ENCODE measurements around the gene WDR43.
"Not testable (repeated sequence)": the region's sequence is repeated elsewhere in the genome, so short reads cannot be mapped to it uniquely, and the experiment has no call there.

The WDR43 gene

DNA sequence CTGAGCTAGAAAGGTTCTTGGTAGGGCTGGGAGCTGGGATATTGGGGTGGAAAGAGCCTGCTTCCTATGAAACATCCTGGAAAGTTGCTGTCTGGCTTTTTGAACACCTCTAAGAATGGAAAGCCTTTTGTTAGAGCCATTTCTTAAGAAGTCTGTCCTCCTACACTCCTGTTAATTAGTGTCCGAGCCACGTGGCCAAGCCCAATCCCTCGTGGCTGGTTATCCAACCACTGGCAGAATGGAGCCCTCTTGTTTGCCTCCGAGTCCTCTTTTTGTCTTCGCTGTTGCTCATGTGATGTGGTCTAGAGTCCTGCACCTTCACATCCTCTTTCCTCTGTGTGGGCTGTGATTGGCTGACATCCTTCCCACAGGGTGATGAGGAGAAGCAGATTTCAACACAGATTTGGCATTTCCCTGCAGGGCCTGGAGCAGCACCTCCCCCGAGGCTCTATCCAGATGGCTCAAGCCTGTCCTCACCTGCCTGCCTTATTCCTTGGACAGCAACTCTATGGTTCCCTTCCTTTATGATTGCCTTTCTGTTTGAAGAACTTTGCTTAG, 78.4 kb downstream of the WDR43 start:
- H3K4me3 ChIP-seq (ENCODE audit: low read depth, low read length) = no peak overlapping the region
- TF ChIP-seq POLR2A (IDR thresholded peaks at IDR 0.05; ENCODE audit: extremely low read depth, insufficient read length) = no peak
- TF ChIP-seq, protein P1, sequence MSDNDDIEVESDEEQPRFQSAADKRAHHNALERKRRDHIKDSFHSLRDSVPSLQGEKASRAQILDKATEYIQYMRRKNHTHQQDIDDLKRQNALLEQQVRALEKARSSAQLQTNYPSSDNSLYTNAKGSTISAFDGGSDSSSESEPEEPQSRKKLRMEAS (IDR thresholded peaks at IDR 0.05; ENCODE audit: low read depth, low read length) = no peak
- TF ChIP-seq MYC (IDR thresholded peaks at IDR 0.05; ENCODE audit: low read depth, low read length) = no peak
- TF ChIP-seq, protein P2, sequence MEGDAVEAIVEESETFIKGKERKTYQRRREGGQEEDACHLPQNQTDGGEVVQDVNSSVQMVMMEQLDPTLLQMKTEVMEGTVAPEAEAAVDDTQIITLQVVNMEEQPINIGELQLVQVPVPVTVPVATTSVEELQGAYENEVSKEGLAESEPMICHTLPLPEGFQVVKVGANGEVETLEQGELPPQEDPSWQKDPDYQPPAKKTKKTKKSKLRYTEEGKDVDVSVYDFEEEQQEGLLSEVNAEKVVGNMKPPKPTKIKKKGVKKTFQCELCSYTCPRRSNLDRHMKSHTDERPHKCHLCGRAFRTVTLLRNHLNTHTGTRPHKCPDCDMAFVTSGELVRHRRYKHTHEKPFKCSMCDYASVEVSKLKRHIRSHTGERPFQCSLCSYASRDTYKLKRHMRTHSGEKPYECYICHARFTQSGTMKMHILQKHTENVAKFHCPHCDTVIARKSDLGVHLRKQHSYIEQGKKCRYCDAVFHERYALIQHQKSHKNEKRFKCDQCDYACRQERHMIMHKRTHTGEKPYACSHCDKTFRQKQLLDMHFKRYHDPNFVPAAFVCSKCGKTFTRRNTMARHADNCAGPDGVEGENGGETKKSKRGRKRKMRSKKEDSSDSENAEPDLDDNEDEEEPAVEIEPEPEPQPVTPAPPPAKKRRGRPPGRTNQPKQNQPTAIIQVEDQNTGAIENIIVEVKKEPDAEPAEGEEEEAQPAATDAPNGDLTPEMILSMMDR (IDR thresholded peaks at IDR 0.05; ENCODE audit: low read depth, low read length) = no peak
- DNase-seq (ENCODE audit: low read depth) = no peak

DNA sequence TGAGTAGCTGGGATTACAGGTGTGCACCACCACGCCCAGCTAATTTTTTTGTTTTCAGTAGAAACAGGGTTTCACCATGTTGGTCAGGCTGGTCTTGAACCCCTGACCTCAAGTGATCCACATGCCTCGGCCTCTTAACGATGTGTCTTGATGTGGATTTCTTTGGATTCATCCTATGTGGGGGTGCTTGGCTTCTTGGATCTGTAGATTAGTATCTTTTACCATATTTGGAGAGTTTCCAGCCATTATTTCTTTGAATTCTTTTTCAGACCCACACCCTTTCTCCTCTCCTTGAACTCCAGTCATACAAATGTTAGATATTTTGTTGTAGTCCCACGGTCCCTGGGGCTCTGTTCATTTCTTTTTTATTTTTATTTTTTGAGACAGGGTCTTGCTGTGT, 79.8 kb downstream of the WDR43 start:
- TF ChIP-seq, protein P2 (IDR thresholded peaks at IDR 0.05; ENCODE audit: low read depth, low read length) = no peak
- TF ChIP-seq POLR2A (IDR thresholded peaks at IDR 0.05; ENCODE audit: extremely low read depth, insufficient read length) (no peak), MYC (IDR thresholded peaks at IDR 0.05; ENCODE audit: low read depth, low read length) (no peak)
- TF ChIP-seq, protein P1 (IDR thresholded peaks at IDR 0.05; ENCODE audit: low read depth, low read length) = no peak
- no peak overlapping the region for H3K4me3 ChIP-seq (ENCODE audit: low read depth, low read length)
- no peak for DNase-seq (ENCODE audit: low read depth)

DNA sequence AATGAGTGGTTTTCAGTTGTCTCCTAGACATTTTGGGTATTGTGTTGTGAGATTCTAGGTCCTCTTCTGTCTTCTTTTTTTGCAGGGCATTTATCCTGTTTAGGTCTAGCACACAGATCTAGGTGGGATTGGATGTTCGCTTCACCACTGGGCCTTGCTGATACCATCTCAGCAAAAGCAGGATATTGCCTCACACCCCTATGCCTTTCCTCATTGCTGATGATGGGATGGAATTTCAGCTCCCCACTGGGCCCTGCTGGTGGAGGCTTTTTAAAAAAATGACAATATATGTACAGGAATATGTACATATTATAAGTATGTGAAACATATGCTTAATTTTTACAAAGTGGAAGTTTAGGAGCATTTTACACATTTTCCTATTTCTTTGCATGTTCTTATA, 81.2 kb downstream of the WDR43 start:
- TF ChIP-seq, protein P2 (IDR thresholded peaks at IDR 0.05; ENCODE audit: low read depth, low read length) = no peak
- TF ChIP-seq, protein P1 (IDR thresholded peaks at IDR 0.05; ENCODE audit: low read depth, low read length) = no peak
- TF ChIP-seq POLR2A (IDR thresholded peaks at IDR 0.05; ENCODE audit: extremely low read depth, insufficient read length) = no peak
- TF ChIP-seq MYC (IDR thresholded peaks at IDR 0.05; ENCODE audit: low read depth, low read length) = no peak
- peak; percentile 59 for DNase-seq (ENCODE audit: low read depth)
- no peak overlapping the region for H3K4me3 ChIP-seq (ENCODE audit: low read depth, low read length)

DNA sequence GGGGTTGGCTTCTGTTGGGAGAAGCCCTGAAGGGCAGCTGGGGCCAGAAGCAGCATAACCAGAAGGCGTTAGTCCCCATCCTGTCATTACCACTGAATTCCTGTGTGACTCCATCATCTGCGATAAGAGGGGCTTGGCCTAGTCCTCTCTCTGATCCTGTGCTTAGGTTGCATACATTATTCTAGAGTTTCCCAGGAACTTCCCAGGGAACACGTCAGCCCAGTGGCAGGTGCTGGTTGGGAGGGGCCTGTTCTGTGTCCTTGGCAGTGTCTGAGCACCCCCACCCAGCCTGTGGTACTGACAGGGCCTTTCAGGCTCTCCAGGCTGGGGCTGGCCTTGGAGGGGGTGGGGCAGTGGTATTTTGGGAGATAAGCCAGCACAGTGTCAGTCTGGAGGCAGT, 82.1 kb downstream of the WDR43 start:
- no peak overlapping the region for H3K4me3 ChIP-seq (ENCODE audit: low read depth, low read length)
- TF ChIP-seq, protein P2 (IDR thresholded peaks at IDR 0.05; ENCODE audit: low read depth, low read length) = no peak
- TF ChIP-seq POLR2A (IDR thresholded peaks at IDR 0.05; ENCODE audit: extremely low read depth, insufficient read length) (no peak), MYC (IDR thresholded peaks at IDR 0.05; ENCODE audit: low read depth, low read length) (no peak)
- TF ChIP-seq, protein P1 (IDR thresholded peaks at IDR 0.05; ENCODE audit: low read depth, low read length) = no peak
- no peak for DNase-seq (ENCODE audit: low read depth)

DNA sequence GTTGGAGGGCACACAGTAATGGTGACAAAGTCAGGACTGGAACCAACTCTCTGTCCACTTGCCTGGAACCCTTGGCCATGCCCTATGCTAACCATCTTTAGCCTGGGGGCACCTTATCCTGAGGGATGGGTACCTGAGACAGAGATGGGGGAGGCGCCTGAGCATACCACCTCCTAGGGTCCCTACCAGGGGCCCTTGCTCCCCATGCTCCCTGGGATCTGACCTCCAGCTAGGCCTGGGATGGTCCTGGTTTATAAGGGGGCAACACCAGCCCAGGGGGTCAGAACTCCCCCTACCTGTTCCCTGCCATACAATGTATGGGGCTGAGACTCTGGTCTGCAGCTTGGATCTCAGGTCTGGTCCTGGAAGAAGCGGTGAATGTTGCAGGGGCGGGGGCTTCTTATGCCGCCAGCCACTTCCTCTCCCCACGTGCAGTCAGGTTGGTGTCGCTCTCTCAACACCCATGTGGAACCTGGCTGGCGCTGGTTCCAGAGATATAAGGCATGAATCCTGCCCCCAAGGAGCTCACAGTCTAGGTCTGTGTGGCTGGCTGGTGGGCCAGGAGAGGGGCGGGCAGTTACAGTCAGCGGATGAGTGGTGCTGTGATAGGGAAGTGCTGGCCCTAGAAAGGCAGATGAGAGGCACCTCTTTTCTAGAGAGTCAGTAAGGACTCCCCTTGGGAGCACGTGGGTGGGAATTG, 82.9 kb downstream of the WDR43 start:
- H3K4me3 ChIP-seq (ENCODE audit: low read depth, low read length) = no peak overlapping the region
- TF ChIP-seq, protein P1 (IDR thresholded peaks at IDR 0.05; ENCODE audit: low read depth, low read length) = no peak
- TF ChIP-seq POLR2A (IDR thresholded peaks at IDR 0.05; ENCODE audit: extremely low read depth, insufficient read length) (no peak), MYC (IDR thresholded peaks at IDR 0.05; ENCODE audit: low read depth, low read length) (no peak)
- TF ChIP-seq, protein P2 (IDR thresholded peaks at IDR 0.05; ENCODE audit: low read depth, low read length) = no peak
- DNase-seq (ENCODE audit: low read depth) = no peak

DNA sequence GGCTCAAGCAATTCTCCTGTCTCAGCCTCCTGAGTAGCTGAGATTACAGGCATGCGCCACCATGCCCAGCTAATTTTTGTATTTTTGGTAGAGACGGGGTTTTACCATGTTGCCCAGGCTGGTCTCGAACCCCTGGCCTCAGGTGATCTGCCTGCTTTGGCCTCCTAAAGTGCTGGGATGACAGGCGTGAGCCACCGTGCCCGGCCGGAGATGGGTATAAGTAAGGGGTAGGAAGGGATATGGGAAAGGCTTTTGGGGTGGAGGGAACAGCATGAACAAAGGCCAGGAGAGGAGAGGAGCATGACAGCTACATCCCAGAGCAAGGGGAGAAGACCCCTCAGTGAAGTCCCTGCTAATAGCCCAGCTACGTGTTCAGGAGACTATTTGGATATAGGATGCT, 83.5 kb downstream of the WDR43 start:
- not testable (repeated sequence) for H3K4me3 ChIP-seq (ENCODE audit: low read depth, low read length); DNase-seq (ENCODE audit: low read depth)

All from NB4 (cell line).